ENCODE measurements around the gene MZB1. TPM values are rescaled to one million over a fixed set of nuclear protein-coding genes. Genes with fewer than 3 reads are reported as not detected.
"Not testable (repeated sequence)": the region's sequence is repeated elsewhere in the genome, so short reads cannot be mapped to it uniquely, and the experiment has no call there.

The MZB1 gene
- total RNA-seq, 1 donor from 2014 or later: not detected

DNA sequence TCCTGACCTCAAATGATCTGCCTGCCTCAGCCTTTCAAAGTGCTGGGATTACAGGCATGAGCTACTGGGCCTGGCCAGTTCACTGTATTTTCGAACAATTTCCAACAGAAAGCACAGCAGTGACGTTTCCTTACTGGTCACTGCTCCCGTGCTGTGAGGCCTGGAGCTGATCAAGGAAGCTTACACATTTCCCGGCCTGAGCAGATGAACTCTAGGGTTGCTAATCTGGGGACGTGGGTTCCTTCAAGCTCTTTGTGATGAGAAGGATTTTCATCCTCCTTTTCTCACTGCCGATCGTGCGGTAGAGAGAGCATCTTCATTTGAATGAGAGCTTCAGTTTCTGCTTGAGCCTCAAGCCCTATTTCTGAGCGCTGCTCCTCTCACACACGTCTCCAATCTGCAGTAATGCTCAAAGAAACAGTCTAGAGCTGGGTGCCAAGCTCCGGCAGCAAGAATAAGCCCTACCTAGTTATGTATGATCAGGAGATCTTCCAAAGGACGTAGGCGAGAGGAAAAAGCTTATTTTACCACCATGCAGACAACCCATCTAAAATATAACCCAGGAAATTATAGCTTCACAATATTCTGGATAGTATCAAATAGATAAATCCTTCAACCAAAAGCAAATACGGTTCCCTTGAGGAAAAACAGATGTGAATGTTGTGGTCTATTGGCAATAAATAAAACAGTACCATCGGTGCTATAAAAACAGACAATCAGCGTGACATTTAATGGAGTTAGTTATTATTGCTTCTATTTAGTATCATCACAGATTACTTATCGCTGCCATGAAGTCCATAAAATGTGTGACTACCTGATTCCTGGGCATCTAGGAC lies 21.5 kb upstream of the MZB1 start:
- no peak for DNase-seq (ENCODE audit: low read depth)

DNA sequence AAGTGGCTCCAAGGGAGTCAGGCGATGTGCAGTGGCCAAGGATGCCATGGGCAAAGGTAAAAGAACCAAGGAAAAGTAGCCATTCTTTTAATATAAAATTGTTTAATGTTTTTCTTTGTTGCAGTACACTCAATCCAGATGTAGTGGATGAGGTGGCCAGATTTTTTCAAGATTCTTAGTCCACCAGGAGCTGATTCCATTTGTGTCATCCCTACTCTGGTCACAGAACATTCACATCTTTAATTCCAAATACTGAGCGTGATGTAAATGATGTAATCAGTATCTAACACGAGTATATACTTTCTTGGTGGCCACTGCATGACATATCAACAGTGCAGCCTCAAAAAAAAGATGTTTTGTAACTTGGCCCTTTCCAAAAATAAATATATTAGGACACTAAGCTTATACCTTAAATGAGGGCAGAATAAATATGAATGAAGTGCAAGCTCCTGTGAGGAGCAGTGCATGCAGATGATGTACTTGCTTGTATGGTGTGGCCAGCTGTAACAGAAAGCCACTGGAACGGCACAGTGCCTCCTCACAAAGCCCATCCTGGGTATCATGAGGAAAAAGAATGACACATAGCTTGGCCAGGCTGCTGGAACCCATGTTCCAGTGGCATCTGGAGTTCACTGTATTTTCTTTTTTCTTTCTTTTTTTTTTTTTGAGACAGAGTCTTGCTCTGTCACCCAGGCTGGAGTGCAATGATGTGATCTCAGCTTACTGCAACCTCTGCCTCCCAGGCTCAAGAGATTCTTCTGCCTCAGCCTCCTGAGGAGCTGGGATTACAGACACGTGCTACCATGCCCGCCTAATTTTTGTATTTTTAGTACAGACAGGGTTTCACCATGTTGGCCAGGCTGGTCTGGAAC lies 20.6 kb upstream of the MZB1 start:
- DNase-seq (ENCODE audit: low read depth): no peak

GRCh38 chr5:139409116-139409515 lies 19.4 kb upstream of the MZB1 start:
- not testable (repeated sequence) for DNase-seq (ENCODE audit: low read depth)

GRCh38 chr5:139408191-139408590 lies 18.5 kb upstream of the MZB1 start:
- no peak for DNase-seq (ENCODE audit: low read depth)

GRCh38 chr5:139407517-139407916 lies 17.8 kb upstream of the MZB1 start:
- no peak for DNase-seq (ENCODE audit: low read depth)

- no peak for DNase-seq (ENCODE audit: low read depth)
Measured at GRCh38 chr5:139406963-139407362, 17.2 kb upstream of the MZB1 start.

GRCh38 chr5:139404484-139404840 lies 14.7 kb upstream of the MZB1 start:
- DNase-seq (ENCODE audit: low read depth): no peak

DNA sequence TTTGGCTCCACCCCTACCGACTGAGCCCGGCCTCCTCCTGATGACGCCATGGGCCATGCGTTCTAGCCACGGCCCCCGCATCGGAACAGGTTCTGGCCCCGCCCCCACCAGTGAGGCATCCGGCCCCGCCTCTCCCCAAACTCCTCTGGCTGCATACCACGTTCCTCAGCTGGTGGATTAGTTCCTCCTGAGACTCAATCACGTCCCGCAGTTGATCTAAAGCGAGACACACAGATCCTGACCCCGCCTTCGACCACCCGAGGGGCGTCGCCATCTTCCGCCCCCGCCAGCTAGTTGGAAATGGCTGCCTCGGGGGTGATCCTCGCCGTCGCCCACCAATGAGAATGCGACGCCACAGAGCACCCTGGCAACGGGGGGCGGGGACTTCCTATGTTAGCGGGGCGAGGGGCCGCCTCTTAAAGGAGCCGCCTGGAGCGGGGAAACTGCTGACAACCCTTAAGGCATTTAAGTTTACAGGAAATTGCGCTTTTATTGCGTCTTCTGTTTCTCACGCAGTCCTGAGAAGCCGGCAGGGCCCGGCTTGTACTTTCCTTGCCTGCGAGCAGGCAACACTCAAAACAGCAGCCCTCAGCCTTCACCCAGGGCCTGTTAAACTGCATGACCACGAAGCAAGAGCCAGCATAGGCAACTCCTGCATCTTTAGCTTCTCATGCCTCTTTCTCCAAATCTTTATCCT lies 14.2 kb upstream of the MZB1 start, which contains the start of gene SPATA24:
SPATA24 (minus strand) TSS at position 303 of the 697 bp plus-strand sequence; CDS start at position 274, 29 bp downstream.
- peak; percentile 88 for DNase-seq (ENCODE audit: low read depth)

DNA sequence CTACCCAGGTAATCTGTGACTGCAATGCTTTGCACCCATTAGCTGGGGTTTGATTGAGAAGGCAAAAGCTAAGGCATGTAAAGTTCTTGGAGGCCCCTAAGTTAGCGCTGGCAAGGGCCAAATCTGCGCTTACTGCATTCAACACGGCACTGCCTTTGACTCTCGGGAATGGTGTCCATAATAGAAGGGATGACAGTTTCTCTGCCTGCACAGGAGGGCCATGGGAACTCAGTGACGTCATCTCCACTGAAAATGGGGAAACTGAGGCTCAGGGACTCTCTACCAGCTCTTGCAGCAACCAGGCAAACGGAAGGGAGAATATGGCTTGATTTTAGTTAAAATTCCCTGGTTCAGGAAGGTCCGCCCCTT lies 13.7 kb upstream of the MZB1 start:
- DNase-seq (ENCODE audit: low read depth): no peak

DNA sequence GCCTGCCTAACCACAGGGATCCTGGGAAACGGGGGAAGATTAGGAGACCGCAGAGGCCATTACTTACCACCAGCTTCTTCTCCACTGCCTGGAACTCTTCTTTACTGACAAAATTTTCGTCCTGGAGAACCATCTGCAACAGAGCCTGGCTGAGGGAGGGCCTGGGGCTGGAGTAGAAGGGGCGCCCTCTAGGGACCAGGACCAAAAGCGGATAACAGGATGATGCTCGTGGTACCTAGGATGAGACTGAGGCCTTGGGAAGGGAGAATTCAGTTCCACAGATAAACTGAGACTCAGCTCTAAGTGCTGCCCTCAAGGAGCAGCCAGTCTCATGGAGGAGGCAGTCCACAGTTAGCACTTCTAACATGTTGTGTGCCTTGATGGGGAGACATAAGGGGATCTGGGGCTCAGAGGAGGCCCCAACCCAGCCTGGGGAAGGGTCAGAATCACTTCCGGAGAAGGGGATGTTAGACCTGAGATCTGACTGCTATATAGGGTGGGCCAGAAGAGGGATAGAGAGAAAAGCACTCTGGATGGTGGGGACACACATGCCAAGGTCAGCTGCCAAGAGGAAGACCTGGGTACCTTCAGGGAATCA lies 12.9 kb upstream of the MZB1 start:
- DNase-seq (ENCODE audit: low read depth): no peak

- DNase-seq (ENCODE audit: low read depth): no peak
Measured at GRCh38 chr5:139401546-139401945, 11.8 kb upstream of the MZB1 start.

GRCh38 chr5:139399501-139400121 lies 9.9 kb upstream of the MZB1 start:
- no peak for DNase-seq (ENCODE audit: low read depth)

DNA sequence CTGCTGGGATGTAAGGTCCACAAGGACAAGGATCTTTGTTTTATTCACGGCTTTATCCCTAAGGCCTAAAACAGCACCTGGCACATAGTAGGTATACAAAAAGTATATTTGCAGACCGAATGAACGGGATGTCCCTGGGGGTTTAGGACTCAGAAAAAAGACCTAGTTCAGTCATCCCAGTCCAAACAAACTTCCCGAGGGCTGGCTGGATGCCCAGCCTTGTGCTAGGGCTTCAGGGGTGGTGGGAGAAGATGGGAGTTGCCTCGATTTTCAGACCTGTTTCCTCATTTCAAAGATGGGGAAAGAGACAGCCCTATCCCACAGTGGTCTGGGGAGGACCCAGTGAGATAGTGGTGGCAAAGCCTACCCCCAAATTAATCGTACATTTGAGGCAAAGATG lies 8.2 kb upstream of the MZB1 start:
- DNase-seq (ENCODE audit: low read depth): no peak

- DNase-seq (ENCODE audit: low read depth): no peak
Measured at GRCh38 chr5:139396691-139397090, 7.0 kb upstream of the MZB1 start.

DNA sequence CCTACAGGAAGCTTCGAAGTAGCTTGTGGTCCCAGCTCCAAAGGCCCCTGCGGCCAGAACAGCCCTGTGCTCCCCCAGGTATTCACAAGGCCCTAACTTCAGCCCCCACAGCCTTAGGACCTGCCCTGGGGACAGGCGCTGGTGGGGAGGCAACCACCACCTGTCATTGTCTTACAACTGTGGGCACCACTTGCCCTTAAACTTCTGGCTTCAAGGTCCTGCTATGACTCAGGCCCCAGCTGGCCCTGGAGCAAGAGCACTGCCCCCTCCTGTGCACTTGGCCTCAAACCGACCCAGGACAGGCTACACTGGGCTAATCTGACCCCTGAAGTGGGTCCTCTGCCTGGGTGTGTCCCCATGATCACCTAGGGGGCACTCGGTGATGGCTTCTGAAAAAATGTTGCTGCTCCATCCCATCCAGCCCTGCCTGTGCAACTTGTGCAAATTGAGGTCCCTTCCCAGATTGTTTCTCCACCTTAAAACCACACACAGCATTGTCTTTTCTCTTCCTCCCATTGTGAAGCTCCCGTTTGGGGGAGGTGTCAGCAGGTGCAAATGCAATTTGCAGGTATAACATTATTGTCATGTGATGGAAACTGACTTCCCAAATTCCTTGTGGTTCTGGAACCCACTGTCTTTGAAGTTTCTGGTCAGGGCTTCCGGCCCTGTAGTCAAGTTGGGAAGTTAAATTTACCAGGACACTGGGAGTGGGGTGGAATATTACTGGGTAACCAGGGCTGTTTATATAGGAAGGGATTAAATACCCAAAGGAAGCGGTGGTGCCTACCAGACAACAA lies 6.3 kb upstream of the MZB1 start:
- peak; percentile 44 for DNase-seq (ENCODE audit: low read depth)

GRCh38 chr5:139394654-139395566 lies 5.2 kb upstream of the MZB1 start, which contains the start of gene PROB1:
Gene PROB1 (minus strand): TSS chr5:139395104. CDS start chr5:139395081, 23 bp downstream.
- no peak for DNase-seq (ENCODE audit: low read depth)

DNA sequence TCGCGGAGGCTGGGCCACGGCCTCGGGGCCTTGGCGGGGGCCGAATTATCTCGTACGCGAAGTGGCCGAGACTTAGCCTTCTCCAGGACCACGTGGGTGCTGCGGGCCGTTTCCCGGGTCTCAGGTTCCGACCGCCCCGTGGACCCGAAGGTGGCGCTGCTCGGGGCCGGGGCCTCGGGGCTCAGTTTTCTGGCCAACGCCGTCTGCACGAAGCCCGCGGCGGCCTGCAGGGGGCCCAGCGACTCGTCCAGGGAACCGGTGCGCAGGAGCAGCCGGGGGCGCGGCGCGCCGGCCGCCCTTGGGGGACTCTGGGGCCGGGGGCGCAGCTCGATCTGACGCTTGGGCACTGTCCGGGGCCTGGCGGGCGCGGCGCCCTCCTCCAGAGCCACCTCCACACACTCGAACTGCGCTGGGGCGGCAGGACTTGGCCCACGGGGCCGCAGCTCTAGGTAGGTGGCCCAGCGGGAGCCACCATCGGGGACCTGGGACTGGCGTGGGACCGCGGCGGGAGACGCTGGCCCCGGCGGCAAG lies 4.5 kb upstream of the MZB1 start:
- DNase-seq (ENCODE audit: low read depth): no peak

- no peak for DNase-seq (ENCODE audit: low read depth)
Measured at GRCh38 chr5:139393497-139394122, 3.9 kb upstream of the MZB1 start.
